ENCODE results near the gene MYO9B.
"Not testable (repeated sequence)": the region's sequence is repeated elsewhere in the genome, so short reads cannot be mapped to it uniquely, and the experiment has no call there.

MYO9B gene

DNA sequence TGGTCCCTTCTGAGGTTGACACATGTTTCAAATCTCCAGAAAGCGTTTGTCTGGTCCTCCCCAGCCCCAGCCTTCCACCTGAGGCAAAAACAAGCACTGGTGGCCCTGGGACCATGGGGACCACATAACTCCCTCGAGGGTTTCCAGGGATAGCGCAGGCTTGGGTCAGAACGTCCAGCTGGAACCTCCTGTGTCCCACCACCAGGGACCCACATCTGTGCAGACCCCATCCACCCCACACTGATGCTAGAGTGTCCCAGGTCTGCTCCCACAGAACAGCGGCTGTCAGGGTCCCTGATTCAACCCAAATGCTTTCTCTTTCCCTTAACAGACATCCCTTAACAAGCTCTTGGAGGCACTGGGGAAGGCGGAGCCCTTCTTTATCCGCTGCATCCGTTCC, 110.0 kb downstream of the MYO9B start:
- no peak for DNase-seq (ENCODE audit: low spot score)

DNA sequence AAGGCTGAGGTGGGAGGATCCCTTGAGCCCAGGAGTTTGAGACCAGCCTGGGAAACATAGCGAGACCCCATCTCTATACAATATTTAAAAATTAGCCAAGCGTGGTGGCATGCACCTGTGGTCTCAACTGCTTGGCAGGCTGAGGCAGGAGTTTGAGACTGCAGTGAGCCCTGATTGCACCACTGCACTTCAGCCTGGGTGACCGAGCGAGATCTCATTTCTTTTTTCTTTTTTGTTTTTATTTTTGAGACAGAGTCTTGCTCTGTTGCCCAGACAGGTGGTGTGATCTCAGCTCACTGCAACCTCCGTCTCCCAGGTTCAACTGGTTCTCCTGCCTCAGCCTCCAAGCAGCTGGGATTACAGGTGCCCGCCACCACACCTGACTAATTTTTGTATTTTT, 116.2 kb downstream of the MYO9B start:
- DNase-seq (ENCODE audit: low spot score) = not testable (repeated sequence)

DNA sequence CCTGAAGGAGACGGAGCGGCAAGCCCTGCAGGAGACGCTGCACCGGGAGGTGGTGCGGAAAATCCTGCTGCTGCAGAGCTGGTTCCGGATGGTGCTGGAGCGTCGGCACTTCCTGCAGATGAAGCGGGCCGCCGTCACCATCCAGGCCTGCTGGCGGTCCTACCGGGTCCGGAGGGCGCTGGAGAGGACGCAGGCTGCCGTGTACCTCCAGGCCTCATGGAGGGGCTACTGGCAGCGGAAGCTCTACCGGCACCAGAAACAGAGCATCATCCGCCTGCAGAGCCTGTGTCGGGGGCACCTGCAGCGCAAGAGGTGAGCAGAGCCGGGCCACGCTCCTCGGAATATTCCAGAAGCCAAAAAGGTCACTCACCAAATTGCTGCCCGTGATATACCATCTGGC, 117.2 kb downstream of the MYO9B start:
- DNase-seq (ENCODE audit: low spot score) = no peak

DNA sequence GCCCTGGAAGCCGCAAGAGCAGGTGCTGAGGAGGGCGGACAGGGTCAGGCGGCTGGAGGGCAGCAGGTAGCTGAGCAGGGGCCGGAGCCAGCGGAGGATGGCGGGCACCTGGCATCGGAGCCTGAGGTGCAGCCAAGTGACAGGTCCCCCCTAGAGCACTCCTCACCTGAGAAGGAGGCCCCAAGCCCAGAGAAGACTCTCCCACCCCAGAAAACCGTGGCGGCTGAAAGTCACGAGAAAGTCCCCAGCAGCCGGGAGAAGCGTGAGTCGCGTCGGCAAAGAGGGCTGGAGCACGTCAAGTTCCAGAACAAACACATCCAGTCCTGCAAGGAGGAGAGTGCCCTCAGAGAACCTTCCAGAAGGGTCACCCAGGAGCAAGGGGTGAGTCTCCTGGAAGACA, 119.0 kb downstream of the MYO9B start:
- DNase-seq (ENCODE audit: low spot score) = no peak

DNA sequence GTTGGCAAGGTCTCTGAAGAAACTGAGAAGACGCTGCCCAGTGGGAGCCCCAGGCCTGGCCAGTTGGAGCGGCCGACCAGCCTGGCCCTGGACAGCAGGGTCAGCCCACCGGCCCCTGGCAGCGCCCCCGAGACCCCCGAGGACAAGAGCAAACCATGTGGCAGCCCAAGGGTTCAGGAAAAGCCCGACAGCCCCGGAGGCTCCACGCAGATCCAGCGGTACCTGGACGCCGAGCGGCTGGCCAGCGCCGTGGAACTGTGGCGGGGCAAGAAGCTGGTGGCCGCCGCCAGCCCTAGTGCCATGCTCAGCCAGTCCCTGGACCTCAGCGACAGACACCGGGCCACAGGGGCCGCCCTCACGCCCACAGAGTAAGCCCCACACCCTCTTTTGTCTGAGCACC, 119.5 kb downstream of the MYO9B start:
- no peak for DNase-seq (ENCODE audit: low spot score)

DNA sequence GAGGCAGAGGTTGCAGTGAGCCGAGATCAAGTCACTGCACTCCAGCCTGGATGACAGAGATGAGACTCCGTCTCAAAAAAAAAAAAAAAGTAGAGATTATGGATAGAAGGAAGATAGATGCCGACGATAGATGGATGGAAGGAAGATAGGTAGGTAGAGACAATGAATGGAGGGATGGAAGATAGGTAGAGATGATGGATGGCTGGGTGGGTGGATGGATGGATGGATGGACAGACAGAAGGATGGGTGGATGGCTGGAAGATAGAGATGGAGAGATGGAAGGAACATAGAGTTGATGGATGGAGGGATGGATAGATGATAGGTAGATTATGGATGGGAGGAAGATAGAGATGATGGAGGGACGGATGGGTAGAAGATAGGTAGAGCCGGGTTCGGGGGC, 121.0 kb downstream of the MYO9B start:
- DNase-seq (ENCODE audit: low spot score) = no peak

DNA sequence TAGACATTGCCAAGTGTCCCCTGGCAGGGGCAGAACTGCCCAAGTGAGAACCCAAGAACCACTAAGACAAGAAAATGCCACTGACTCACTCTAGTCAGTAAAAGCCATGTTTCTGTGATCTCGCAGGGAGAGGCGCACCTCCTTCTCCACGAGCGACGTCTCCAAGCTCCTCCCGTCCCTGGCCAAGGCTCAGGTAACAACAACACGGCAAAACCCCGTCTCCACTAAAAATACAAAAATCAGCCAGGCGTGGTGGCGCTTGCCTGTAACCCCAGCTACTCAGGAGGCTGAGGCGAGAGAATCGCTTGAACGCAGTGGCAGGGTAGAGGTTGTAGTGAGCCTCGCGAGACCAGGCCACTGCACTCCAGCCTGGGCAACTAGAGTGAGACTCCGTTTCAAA, 122.1 kb downstream of the MYO9B start:
- DNase-seq (ENCODE audit: low spot score) = no peak

DNA sequence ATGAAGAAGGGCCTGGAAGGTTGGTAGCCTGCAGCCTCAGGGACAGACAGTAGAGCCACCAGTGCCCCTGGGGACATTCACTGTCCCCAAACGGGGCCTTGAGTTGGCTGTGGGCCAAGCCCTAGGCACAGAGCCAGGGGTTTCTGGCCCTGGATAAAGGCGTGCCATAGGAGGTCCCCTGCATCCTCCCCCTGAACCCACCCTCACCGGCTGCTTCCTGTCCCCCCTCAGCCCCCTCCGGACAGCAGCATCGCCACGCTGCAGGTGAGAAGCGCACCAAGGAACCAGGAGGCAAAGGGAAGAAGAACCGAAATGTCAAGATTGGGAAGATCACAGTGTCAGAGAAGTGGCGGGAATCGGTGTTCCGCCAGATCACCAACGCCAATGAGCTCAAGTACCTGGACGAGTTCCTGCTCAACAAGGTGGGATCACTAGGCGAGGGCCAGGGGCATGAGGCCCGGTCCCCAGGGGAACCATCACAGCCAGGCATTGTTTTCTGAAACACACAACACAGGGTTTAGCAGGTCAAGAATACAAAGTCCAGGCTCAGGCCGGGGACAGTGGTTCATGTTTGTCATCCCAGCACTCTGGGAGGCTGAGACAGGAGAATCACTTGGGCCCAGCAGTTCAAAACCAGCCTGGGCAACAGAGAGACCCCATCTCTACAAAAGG, 125.0 kb downstream of the MYO9B start:
- no peak for DNase-seq (ENCODE audit: low spot score)

DNA sequence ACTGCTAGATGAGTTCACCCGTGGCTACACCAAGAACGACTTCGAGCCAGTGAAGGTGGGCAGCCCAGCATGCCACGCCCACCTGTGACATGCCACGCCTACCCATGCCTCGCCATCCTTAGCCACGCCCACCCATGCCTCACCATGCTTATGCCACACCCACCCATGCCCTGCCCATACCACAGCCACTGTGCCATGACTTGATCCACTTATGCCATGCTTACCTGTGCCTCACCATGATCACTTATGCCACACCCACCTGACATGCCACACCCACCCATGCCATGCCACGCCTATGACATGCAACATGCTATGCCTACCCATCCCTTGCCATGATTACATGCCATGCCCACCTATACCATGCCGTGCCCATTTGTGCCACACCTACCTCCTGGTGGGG, 126.7 kb downstream of the MYO9B start:
- DNase-seq (ENCODE audit: low spot score) = no peak

DNA sequence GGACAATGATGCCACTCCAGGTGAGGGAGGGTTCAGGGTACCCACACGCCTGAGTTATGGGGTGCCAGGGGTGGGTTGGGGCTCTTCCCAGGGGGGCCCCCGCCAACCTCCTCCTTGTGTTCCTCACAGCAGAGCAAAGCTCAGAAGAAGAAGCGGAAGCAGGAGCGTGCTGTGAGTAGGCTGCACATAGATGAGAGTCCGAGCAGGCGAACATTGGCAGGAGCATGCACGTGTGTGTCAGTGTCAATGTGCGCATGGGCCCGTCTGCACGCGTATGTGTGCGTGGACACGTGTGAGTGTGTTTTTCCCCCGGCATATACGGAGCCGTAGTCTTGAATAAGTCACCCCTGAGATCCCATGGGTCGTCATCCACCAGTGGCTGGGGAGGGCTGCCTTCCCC, 127.1 kb downstream of the MYO9B start:
- DNase-seq (ENCODE audit: low spot score) = no peak

DNA sequence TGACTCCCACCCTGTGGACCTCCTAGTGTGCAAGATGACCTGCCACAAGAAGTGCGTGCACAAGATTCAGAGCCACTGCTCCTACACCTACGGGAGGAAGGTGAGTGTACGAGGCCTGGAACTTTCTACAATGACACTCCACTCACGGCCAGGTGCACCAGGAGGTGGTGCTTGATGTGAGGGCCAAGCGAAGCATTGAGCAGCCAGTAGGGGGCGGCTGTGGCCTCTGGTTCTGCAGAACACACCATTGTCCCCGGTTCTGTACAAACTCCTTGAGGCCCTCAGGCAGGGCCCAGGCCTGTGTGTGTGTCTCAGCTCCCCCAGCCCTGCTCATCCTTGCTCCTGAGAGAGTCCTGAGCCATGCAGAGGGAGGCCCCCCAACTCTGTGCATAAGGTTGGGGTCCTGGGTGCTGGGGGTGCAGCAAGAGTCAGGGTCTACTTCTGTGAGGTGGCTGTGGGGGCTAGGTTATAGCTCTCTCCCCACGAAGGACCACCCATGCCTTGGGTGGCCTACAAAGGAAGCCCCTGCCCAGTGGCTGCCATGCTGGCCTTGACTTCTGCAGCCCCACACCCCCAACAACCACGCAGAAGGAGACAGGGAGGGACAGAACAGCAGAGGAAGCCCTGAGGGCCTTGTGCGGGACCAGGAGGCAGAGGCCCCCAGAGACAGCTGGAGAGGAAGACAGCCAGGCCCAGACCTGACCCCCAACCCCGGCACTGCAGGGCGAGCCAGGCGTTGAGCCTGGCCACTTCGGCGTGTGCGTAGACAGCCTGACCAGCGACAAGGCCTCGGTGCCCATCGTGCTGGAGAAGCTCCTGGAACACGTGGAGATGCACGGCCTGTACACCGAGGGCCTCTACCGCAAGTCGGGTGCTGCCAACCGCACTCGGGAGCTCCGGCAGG, 129.9 kb downstream of the MYO9B start:
- peak; percentile 62 for DNase-seq (ENCODE audit: low spot score)

DNA sequence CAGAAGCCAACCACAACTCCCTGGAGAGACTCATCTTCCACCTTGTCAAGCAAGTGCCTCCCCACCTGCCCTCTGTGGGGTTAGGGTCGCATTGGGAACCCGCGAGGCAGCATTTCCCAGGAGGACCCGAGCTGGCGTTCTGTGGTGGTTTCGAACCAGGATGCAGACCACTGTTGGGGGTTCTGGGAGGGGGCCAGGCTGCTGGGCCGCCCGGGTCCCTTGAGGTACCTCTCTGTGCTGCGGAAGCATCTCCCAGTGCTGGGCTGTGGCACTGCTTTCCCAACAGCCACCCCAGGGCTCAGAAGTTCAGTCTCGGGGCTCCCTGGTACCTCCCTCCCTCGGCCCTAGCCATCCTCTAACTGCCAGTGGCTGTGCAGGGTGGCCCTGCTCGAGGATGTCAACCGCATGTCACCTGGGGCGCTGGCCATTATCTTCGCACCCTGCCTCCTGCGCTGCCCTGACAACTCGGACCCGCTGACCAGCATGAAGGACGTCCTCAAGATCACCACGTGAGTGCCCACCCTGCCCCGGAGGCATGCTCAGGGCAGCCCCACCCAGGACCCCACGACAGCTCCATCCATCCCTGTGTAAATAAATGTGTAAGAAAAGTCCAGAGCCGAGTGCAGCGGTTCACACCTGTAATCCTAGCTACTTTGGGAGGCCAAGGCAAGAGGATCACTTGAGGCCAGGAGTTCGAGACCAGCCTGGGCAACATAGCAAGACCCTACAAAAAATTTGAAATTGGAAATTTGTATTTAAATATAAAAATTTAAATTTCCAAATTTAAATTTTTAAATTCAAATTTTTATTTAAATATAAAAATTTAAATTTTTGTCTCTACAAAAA, 131.4 kb downstream of the MYO9B start:
- no peak for DNase-seq (ENCODE audit: low spot score)

DNA sequence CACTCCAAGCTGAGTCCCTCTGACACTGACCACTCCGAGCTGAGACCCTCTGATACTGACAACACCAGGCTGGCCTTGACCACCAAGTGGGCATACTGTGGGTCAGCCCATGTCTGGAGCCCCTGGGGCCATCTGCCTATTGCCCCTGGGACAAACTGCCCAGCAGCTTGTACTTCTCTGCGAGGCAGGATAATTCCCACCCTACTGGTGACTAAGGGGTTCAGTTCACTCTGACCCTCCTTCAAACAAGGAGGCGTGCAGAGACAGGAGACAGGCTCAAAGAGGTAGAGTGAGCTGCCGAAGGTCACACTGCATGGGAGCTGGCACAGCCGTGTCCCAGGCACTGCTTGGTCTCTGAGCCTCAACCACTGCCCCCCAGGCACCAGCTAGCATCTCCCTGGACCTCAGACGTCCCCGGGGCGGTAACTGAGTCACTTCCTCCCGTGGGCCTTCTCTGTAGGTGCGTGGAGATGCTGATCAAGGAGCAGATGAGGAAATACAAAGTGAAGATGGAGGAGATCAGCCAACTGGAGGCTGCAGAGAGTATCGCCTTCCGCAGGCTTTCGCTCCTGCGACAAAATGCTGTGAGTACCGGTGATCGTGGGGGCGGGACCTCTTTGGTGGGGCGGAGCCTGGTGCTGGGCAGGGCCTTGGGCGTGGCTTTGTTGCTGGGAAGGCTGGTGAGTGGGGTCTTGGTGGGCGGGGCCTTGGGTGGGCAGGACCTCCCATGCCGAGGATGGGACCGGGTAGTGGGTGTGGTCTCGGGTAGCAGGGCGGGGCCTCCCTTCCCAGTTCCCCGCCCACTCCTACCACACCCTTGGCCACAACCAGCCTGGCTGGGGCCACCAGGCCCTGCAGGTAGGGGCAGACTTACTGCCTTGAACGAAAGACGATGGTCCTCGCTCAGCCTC, 133.8 kb downstream of the MYO9B start:
- DNase-seq (ENCODE audit: low spot score) = no peak

DNA sequence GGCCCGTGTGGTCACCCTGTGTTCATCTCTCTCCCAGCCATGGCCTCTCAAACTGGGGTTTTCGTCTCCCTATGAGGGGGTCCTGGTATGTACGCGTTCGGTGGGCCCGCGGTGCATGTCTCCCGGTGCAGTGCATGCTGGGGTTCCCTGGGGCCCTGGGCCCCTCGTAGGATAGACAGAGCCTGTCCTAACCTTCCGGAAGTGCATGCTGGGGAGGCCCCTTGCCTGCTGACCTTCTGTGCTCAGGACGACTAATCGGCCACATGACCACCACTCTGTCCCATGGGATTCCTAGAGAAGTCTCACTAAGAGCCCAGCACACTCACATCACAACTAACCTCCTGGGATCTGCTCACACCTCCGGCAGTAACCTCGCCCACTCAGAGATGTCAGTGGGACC, 134.7 kb downstream of the MYO9B start:
- no peak for DNase-seq (ENCODE audit: low spot score)

DNA sequence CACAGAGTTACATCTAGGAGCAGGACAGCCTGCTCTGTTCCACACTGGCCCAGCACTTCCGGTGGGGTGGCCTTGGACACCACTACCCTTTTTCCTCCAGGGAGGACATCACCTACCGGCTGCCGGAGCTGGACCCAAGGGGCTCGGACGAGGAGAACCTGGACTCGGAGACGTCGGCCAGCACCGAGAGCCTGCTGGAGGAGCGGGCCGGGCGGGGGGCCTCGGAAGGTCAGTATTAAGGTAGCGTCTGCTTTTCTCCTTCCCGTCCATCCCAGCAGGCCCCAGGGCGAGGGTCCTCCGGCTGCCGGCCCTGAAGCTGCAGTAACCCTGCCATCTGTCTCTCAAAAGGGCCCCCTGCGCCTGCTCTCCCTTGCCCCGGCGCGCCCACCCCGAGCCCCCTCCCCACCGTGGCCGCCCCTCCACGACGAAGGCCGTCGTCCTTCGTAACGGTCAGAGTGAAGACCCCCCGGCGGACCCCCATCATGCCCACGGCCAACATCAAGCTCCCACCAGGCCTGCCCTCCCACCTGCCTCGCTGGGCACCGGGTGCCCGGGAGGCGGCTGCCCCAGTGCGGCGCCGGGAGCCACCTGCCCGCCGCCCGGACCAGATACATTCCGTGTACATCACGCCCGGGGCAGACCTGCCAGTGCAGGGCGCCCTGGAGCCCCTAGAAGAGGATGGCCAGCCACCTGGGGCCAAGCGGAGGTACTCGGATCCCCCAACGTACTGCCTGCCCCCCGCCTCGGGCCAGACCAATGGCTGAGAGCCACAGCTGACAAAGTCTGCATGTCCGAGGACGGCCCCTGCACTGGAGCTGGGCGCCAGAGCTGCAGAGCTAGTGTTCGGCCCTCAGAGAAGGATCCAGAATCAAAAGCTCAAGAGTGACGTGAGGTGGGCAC, 136.2 kb downstream of the MYO9B start:
- DNase-seq (ENCODE audit: low spot score) = no peak

DNA sequence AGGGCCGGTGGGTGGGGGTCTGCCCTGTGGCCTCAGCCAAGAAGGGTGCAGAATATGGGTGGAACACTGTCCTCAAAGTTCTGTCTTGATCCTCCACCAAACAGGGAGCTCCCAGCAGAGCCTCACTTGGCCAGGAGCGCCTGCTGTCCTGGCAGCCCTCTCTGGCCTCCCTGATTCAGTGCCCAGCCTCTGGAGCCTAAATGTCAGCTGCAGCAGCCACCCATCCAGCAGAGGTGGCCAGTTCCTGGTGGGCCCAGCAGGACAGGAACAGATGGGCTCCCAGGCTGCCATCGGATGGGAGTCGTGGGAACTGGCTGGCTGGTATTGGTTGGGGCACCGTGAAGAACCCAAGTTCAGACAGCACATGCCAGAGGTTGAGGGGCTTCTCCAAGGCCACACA, 137.8 kb downstream of the MYO9B start:
- no peak for DNase-seq (ENCODE audit: low spot score)

DNA sequence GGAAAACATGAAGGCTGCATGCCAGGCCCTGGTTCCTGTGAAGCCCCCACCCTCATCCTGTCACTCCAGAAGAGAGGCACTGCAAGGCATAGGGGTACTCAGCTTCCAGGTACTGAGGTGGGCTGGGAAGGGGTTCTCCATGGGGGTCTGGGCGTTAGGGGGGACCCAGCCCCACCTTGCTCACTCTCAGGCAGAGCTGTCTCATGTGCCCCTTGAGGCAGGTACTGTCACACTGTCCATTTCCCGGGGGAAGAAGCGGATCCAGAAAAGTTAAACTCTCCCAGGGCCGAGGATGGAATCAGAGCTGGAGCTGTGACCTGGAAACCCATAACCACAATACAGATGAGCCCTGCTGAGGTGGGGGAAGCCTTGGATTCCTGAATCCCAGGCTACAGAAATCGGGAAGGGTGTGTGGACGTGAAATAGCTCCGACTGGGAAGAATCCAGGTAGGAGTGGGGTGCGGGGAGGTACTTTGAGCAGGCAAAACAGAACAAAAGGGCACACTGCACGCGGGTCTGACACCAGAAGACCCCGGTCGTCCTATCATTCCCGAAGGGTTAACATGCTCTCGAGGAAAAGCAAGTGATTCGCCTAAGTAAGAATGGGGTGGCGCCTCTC, 139.0 kb downstream of the MYO9B start:
- DNase-seq (ENCODE audit: low spot score) = no peak

DNA sequence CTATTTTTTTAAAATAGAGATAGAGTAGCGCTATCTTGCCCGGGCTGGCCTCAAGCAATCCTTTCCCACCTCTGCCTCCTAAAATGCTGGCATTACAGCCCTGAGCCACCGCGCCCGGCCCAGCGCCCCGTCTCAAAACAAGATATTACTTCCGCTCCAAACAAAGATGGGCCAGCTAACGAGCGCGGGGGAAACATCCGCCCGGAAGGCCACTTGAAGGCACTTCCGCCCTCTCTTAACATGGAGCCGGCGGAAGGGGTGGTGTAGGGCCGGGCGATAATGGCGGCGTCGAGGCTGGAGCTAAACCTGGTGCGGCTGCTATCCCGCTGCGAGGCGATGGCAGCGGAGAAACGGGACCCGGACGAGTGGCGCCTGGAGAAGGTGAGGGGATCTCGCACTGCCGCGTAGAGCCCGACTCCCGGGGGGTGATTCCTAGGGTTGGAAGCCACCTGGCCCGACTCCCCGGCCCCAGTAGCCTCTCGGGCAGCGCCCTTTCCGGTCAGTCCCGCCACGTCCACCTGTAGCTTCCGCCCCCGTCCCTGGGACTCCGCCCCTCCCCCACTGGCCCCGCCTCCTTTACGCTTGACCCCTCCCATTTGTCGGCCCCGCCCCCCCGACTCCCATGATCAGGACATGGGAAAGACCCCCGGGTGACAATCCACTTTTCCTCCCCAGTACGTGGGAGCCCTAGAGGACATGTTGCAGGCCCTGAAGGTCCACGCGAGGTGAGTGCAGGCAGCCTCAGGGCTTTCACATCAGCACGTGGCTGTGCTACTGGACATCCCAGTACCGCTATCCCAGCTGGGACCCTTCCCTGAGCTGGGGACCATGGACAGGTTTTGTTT, 139.8 kb downstream of the MYO9B start, which contains the start of gene USE1:
Gene USE1 (plus strand): TSS at position 231 of the 845 bp plus-strand sequence. CDS start 49 bp downstream, at position 280.
- peak; percentile 90 for DNase-seq (ENCODE audit: low spot score)

DNA sequence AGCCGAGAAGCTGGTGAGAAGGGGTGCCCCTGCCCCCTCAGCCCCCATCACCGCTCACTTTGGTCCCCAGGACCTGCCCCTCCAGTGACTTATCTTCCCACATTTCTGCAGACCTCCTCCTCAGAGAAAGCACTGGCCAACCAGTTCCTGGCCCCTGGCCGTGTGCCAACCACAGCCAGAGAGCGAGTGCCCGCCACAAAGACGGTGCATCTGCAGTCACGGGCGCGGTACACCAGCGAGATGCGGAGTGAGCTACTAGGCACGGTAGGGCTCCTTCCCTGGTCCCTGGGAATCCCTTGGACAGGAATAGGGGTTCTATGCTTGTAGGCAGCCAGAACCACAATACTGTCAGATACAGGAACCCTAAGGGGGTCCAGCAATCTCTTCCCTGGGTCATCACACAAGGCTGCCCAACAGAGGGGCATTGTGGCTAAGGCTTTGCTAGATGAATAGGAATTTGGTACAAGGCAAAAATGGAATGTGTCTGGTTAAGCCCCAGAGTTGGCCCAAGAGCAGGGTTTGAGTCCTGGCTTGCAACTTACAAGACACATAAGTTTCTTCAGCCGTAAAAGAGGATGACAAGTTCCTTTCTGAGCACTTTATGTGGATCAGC, 140.6 kb downstream of the MYO9B start:
- DNase-seq (ENCODE audit: low spot score) = no peak
